ENCODE data around the gene STRA8.

STRA8 gene

DNA sequence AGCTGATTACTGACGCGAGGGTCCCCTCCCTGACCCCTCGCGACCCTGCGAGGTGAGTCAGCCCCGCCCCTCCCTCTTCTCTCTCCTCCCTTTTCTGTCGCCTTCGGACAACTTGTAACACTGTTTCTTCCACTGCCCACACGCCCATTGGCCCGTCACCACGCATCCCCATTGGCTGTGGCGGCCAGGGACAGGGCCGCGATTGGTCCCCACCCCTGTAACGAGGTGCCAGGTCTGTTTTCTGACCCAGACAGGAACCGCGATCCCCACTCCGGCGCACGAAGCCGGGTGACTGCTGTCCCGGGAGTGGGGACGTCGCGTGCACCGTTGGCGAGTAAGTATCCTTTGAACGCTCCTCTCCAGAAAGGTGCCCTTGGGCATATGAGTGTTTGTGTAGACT, at the start of gene STRA8:
Gene STRA8 (plus strand): TSS at position 269 of the 400 bp plus-strand sequence. CDS start 6,687 bp downstream, outside the sequence.
- DNase-seq = no peak

- no peak for DNase-seq
Observed at GRCh38 chr7:135184254-135184841, 49.3 kb upstream of the STRA8 start.

GRCh38 chr7:135185471-135186260, 48.0 kb upstream of the STRA8 start:
- DNase-seq = no peak

DNA sequence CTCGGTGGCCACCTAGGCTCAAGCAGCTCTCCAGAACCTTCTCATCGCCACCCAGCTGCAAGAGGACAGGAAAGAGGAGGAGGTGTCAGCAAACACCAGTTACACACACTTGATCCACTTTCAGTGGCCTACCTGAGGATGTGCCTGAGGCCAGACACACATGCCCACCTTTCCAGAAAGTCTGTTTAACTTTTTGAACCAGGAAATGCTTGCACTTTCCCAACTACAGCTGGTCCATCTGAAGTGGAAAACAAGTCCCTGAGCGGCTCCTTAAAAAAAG, 47.4 kb upstream of the STRA8 start:
- no peak for DNase-seq

GRCh38 chr7:135186841-135187253, 46.8 kb upstream of the STRA8 start:
- DNase-seq = no peak

- no peak for DNase-seq
Observed at GRCh38 chr7:135188298-135188984, 45.2 kb upstream of the STRA8 start.

GRCh38 chr7:135189221-135189662, 44.4 kb upstream of the STRA8 start:
- no peak for DNase-seq

DNA sequence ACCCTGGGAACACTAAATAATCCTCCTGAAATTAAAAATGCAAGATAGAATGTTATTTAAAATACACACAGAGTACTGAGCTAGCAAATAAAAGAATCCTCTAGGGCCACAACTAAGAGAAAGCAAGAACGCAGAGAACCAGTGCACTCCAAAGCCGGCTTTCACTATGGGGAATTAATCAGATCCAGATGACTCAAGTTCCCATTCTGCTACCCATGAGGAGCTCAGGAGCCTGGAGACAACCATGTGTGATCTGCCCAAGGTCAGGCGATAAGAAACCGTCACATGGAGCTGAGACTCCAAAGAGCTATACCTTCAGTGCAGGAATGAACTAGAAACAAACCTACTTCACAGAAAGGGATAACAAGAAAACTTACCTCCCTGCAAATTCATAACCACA, 43.7 kb upstream of the STRA8 start:
- no peak for DNase-seq

DNA sequence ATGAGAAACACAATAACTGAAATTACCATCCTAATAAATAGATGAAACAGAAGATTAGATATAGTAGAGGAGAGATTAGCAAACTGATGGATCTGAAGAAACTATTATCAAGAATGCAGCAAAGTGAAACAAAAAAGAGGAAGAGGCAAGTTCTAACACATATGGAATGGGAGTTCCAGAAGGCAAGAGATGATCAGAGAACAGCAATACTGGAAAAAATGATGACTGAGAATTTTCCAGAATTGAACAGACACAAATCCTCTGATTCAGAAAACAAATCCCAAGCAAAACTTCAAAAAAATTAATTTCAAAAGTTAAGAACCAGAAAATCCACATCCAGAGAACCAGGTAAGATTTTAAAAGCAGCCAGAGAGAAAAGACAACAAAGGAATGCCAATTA, 42.9 kb upstream of the STRA8 start:
- DNase-seq = no peak

DNA sequence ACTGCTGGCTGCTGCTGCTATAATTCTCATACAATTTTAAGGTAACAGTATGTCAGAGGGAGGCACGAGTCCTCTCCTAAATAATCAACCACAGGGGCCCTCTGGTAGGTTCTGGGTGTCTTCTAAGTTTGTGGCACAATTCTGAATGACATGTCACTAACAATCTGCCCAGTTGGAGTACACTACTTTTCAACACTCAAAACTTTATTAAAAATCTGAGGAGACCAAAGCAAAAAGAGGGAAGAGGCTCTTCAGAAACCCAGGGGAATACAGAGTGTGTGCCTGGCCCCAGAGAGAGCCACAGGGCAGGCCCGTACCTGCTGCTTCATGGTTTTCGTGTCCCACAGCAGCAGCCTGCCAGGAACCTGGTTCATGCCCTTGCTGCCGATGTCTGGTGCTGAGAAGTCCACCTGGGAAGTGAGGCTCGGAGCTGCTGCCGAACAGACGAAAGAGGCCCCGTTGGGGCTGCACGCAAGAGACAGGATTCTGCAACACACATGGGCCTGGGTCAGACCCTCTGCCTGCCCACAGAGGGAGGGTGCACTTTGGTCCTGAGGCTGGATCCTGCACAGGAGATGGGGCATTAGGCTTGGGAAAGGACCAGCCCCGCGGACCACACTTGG, 40.6 kb upstream of the STRA8 start:
- no peak for DNase-seq

GRCh38 chr7:135193615-135194081, 40.0 kb upstream of the STRA8 start:
- no peak for DNase-seq

DNA sequence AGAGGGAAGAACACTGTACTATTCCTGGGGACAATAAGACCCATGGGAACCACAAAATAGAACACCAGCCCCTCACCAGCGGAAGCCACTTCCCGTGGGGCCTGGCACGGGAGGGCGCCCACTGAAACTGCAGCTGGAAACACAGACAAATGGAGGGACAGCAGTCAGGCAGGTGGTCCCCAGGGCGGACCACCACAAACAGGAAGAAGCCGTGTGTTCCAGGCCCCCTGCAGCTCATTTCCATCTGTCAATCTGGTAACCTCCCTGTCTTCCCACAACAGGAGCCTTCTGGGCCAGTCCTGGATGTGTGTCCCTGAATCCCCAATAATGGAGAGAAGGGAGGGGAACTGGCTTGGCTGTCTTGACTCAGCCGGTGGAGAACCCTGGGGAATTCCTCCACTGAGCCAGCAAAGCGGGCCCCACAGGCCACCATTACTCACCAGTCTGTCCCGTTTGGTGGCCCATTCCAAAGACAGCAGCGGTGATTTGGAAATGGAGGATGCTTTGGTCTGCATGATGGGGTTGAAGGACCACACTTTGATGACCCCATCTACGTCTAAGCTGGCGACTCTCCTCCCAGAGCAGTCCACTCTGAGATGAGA, 39.0 kb upstream of the STRA8 start:
- DNase-seq = no peak

DNA sequence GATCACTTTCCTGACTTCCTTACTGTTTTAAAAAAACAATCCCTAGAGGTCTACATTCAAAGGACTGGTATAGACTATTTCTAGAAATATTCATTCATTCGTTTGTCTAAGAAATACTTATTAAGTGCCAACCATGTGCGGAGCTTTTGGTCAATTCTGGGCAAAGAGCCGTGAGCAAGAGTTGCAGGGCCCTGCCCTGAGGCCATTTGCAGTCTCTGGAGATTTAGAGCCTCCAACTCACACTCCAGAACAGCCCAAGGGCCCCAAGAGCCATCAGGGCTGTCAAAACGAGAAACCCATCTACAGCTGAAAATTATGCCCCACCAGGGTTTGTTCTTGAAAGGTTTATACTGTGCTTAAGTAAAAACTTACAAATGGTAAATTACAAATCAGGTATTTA, 38.5 kb upstream of the STRA8 start:
- DNase-seq = no peak

DNA sequence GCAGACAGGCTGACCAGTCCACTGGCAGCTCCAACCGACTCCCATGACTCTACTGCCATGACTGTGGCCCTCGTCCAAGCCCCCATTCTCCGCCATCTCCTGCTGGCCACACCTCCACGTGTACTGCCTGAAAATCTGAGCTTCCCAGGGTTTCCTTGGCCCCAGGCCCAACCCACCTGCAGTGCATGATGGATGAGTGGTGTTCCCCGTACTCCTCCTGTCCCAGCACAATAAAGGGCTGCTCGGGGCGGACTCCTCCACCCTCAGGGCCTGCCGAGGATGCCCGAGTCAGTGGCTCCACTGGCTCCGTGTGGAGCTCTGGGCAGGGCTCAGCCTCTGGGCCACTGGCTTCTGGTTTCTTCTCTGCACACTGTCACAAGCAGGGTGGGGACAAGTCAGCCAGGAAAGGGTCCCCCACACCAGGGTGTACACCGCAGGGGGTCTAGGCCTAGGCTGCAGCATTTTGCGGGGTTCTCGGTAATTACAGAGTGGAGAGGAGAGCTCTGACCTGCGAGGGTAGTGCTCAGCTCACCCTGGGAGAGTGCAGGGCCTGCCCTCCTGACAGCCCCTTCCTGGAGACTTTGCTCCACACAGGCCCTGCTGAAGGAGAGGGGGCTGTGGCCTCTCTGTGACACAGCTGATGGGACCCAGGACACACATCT, 37.5 kb upstream of the STRA8 start:
- DNase-seq = no peak

DNA sequence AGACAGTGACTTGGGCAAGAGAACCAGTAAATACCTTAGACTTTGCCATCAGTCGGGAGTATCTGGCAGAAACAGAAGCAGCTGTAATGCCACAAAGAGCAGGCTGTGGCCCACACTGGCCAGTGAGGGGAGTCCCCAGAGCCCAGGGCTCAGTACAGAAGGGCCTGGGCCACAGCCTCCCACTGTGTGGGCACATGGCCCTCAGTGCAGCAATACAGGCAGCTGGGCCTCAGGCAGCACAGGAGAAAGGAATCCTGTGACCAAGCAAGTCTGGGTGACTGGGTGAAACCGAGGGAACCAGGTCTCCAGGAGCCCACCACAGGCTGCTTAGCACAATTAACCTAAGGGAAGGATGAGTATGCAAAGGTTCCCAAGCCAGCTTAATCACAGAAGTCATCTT, 36.3 kb upstream of the STRA8 start:
- no peak for DNase-seq

DNA sequence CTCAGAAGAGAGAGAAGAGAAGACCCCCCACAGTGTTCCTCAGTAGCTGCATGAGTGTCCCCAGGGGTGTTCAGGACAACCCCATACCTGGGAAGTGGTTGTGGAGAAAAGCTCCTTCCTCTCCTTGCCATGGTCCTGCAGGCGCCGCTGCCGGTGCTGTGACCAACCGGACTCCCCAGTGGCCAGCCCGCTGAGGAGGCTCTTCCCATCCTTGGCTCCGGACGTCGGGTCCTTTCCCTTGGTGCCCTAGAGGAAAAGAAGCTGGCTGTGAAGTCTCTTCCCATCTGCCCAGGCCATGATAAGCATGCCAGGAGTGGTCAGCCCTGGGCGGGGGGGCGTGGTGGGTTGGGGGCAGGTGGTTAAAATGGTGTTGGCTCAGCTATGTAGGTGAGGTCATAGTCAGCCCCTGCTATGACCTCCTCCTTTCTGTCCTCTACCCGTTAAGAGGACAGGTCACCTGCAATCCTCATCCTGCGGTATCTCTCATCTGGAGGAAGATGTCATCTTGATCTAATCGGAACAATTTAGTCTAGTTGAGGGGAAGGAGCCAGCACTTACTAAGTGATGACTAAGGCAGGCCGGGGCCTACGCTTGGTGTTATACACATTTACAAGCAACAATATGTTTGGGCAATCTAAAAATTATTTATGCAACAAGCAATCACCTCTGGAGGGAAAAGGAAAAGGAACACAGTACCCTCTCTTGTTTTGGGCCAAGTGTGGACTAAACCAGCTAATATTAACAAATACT, 35.6 kb upstream of the STRA8 start:
- no peak for DNase-seq

- DNase-seq = no peak
Observed at GRCh38 chr7:135199439-135199838, 34.2 kb upstream of the STRA8 start.

- DNase-seq = no peak
Observed at GRCh38 chr7:135200821-135201331, 32.8 kb upstream of the STRA8 start.

GRCh38 chr7:135201350-135201749, 32.3 kb upstream of the STRA8 start:
- no peak for DNase-seq

DNA sequence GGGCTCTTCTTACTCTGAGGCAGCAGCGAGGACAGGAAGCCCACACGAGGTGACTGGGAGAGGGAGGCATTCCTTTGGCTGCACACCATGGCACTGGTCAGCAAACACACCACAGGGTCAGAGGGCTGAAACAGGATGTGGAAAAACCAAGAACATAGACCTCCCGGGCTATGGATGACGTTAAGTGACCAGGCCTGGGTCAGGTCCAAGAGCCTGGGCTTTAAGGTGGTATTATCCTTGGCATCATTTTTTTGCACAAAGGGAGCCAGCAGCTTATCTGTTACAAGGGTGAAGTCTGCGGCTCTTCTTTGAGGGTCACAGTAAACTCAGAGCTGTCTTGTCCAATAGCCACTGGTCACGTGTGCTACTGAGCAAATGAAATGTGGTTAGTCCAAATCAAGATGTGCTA, 29.3 kb upstream of the STRA8 start:
- DNase-seq = no peak

- DNase-seq = no peak
Observed at GRCh38 chr7:135204876-135205275, 28.8 kb upstream of the STRA8 start.

- DNase-seq = no peak
Observed at GRCh38 chr7:135205850-135206249, 27.8 kb upstream of the STRA8 start.

Measured in NCI-H2029 (cell line).